NCI-H2081 treated with DMSO at 0.1 percent for 48 hours (cell line): ENCODE results near the gene CYTH3.

Experiments
- DNase-seq: peaks from one replicate; lab custom pipeline; 2025; lab: John Stamatoyannopoulos, UW

CYTH3 gene

DNA sequence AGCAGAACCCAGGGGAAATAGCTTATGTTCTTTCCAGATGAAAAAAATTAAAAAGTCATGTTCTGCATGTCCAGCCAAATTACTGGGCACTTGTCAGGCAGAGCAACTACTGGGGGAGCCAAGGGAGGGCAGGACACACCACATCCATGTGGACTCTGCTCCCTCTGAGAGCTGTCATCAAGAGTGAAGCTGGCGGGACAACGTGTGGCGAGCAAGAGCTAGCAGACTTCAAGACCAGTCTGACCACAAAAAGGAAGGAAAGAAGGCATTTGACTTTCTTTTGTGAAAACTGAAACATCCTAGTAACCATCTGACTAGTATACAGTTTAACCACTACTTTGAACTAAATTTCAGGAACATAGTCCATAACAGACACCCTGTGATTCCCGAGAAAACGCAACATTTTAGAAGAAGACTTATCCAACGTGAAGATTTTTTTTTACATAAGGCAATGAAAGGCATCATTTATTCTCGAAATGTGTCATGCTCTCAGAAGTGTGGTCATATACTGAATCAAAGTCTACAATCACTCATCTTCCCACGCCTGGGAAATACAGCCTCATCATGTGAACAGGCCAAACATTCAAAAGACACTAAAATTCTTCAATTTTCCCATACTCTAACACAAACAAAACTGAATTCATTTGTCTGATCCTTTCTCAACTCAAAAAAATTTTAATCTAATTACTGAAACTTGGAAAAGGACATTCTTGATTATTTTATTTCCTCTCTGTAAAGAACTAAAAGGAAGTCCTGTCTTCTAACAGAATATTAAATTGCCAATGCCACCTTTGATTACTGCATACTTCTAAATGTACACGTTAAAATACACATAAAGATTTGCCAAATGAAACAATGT, 15.5 kb downstream of the CYTH3 start:
- no peak for DNase-seq

GRCh38 chr7:6256109-6256483, 16.3 kb downstream of the CYTH3 start:
- DNase-seq = no peak

DNA sequence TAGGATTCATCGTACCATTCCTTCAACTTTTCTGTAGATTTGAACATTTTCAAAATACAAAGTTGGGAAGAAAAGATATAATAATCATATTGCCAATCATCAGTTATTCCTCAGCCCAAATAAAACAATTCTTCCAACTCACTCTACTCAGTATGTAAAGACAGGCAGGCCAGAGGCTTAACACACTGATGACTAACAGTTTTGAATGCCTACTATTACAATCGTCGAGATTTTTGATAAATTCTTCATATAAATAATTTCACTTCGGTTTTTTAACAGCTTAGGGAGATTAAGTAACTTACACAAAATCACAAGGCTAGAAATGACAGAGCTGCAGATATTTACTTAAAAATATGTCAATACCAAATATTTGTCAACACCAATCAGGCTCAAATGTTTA, 17.6 kb downstream of the CYTH3 start:
- no peak for DNase-seq

DNA sequence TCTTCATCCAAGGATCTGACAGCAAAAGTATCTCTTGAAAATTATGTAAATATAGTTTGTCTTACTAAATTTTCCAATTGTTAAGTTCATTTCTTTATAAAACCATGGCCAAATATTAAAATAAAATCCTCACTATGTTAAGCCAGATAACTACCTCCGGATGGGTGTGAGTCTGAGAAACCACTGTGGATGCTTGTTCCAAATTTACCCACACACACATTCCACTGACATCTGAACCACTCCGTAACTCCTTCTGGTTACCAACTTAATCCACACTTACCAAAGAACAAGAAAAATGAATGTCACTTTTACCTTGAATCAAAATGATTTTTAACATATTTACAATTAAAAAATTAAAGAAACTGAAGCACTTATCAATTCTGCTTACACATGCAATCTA, 19.7 kb downstream of the CYTH3 start:
- no peak for DNase-seq

- no peak for DNase-seq
Observed at GRCh38 chr7:6252341-6252746, 20.1 kb downstream of the CYTH3 start.

DNA sequence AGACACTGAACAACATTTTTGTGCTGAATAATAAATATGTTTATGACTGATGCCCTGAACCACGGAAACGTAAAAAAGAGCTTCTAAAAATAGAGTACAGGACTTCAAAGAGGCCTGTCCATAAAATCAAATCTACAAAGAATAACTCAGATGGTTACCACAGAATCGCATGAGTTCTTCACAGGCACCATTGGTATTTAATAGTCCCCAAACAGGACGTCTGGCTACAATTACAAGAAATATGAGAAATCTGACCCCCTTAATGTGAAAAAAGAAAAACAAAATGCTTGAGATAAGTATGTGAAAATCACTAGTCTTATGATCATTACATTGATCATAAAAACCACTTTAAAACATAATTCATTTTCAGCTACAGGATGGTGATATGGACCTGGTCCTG, 20.8 kb downstream of the CYTH3 start:
- DNase-seq = no peak

DNA sequence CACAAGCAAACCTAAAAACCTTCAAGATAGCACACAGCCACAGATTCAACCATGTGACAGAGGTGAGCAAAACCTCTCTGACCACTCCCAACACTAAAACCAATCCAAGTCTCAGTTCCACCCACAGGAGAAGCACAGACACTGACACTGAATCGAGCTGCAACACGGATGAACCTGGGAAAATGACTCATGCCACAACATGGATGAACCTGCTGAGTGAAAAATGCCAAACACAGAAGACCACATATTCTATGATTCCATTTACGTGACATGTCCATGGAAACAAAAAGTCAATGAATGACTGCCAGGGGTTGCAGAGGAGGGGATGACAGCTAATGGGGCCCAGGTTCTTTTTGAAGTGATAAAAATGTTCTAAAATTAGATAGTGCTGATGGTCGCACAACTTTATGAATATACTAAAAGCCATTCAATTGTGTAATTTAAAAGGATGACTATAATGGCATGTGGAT, 22.0 kb downstream of the CYTH3 start:
- DNase-seq = no peak

GRCh38 chr7:6249043-6249442, 23.4 kb downstream of the CYTH3 start:
- no peak for DNase-seq

- no peak for DNase-seq
Observed at GRCh38 chr7:6248581-6248980, 23.8 kb downstream of the CYTH3 start.

DNA sequence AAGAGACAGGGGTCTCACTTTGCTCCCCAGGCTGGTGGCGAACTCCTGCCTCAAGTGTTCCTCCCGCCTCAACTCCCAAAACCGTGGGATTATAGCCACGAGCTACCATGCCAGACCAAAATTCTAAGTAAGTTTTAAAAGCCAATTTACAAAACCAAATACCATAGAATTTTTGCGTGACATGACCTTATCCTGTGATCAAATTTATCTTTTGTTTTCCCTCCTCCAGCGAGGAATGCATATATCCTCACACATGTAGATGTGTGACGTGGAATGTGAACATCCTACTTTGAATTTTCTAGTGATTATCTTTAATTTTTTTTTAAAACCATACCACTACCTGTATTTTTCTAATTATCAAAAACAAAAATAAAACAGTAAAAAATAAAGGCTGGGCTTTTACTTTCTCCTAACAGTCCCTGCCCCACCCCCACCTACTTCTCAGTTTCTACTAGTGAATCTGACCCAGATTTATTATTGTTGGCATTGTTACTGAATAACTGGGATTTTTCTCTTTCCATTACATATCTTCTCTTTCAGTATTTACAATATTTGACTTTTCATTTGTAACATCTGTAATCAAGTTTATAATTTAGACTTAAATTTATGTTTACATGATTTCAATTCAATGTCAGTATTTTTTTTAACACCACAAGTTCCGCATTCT, 26.0 kb downstream of the CYTH3 start:
- DNase-seq = no peak

DNA sequence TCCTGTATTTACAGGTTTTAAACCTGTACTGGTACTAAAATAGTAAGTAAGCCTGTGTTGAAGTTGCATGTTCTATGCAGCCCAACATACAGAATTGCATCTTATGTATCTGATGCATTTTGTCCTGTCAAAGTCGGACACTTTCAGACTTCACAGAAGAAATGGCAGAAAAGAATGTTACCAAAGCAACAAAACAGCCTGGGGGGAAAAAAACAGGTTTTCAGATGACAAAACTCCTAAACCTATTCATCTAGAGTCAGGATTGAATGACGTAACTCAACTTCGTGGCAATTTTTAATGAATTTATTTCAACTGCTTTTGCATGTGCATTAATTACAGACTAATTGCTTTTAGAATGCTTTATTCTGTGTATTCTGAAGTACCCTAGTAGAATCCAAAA, 28.4 kb downstream of the CYTH3 start:
- no peak for DNase-seq

DNA sequence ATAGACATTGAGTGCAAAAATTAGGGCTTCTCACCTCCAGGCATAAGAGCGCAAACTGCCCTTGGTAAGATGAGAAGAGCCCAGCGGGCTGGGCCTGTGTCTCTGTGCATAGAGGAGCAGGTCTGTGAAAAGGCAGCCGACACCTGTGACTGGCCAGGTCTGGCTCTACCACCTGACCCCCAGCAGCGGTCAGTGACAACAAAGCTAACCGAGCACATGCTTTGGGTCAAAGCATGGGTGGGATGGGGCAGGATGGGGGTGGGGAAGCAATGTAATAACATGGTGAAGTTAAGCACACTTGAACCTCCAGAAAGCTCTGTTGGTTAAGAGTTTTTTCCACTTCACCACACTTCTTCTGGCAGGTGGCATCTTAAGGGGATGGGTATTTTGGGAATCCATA, 29.3 kb downstream of the CYTH3 start:
- DNase-seq = no peak

- no peak for DNase-seq
Observed at GRCh38 chr7:6242561-6242960, 29.9 kb downstream of the CYTH3 start.

DNA sequence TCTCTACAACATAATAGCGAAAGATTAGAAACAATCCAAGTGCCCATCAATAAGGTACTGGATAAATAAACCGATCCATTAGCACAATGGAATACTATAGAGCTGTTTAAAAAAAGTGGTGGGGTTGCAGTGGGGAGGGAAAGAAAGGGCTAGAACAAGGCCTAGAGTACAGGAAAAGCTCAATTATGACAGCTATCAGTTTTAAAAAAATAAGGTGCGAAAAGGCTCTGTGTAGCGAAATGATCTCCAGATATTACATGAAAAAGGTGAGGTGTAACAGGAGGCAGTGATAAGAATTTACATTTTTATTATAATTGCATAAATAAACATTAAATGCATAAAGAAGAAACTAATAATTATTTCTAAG, 30.8 kb downstream of the CYTH3 start:
- DNase-seq = no peak

- DNase-seq = no peak
Observed at GRCh38 chr7:6238309-6238925, 34.0 kb downstream of the CYTH3 start.

- no peak for DNase-seq
Observed at GRCh38 chr7:6237730-6238129, 34.7 kb downstream of the CYTH3 start.

DNA sequence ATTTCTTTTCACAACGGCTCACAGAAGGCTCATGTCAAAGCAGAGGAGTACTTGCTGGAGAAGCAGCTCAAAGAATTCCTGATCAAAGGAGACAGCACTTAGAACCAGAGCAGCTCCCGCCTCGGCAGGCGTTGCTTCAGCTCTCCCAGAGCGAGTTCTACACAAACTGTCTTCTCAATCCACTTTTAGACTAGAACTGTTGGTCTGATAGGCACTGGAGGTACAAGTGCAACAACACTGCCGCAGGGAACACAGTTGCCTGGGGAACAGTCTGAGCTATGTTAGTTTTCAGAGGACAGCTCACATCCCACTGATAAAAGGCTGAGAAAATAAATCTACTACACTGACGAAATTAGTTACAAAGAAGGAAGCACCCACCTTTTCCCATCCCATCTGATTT, 35.4 kb downstream of the CYTH3 start:
- no peak for DNase-seq

DNA sequence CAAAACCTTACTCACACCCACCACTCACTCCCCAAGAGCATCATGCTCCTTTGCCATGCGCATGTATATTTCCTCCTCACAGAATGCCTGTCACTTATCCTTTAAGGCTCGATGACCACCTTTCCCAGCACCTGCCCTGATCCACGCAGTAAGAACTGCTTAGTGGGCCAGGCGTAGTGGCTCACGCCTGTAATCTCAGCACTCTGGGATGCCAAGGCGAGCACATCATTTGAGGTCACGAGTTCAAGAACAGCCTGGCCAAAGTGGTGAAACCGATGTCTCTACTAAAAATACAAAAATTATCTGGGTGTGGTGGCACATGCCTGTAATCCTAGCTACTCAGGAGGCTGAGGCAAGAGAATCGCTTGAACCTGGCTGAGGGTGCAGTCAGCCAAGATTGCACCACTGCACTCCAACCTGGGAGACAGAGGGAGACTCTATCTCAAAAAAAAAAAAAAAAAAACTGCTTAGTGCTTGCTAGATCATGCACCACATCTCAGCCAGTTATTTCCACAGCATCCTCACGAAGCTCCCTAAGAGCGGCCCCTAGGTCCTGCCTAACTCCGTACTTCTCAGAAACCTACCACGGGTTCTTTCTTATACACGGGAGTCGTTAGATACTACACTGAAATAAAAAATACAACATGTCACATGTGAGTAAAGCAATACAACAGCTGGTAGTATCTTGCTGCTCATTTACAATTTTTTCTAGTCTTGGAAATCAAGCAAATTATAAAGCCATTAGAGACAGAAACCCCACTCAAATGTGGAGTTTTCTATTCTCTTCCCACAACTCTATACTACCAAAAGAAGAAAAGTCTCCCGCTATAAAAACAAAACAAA, 37.2 kb downstream of the CYTH3 start:
- DNase-seq = no peak

- no peak for DNase-seq
Observed at GRCh38 chr7:6234384-6234783, 38.0 kb downstream of the CYTH3 start.

DNA sequence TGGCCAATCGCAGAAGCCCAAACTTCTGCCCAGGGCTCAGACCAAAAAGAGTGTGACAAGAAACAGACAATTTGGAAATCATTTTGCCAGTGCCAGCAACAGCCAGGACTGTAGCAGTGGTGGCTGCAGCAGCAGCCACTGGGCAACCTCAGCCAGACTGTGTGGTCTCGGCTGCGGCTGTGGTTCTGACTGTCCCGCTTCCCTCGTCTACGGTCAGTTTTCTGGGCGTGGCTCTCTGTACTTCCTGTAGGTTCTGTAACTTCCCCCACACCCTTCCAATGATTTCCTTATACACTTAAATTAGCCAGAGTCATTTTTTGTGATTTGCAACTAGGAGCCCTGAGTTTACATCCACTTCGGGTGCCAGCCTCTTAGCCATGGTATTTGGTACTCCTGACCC, 39.9 kb downstream of the CYTH3 start:
- DNase-seq = no peak

- DNase-seq = no peak
Observed at GRCh38 chr7:6232116-6232515, 40.3 kb downstream of the CYTH3 start.

- DNase-seq = no peak
Observed at GRCh38 chr7:6231184-6231583, 41.2 kb downstream of the CYTH3 start.
